NCI-H128 (cell line): ENCODE results near the gene KCTD17.

Experiments
- DNase-seq: peaks from one replicate; lab custom pipeline; 2025; ENCODE audit not compliant: unreplicated experiment; lab: John Stamatoyannopoulos, UW

Gene KCTD17

DNA sequence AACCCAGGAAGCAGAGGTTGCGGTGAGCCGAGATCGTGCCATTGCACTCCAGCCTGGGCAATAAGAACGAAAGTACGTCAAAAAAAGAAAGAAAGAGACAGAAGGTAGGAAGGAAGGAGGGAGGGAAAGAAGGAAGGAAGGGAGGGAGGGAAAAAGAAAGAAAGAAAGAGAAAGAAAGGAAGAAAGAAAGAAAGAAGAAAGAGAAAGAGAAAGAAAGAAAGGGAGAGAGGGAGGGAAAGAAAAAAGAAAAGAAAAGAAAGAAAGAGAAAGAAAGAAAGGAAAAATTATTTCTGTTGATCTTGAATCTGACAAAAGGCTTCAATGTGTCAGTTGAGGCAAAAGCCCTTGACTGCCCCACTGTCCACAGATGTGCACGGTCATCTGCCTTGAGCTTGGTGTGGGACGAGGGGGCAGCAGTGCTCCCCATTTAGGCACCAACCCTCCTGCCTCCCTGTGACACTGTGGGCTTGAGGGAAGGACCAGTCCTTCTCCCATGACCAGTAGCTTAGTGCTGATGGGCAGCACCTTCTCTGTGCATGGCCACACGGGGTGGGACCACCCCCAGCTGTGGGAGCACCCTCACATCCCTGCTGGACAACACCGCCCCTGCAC, 24.4 kb downstream of the KCTD17 start:
- DNase-seq: no peak

DNA sequence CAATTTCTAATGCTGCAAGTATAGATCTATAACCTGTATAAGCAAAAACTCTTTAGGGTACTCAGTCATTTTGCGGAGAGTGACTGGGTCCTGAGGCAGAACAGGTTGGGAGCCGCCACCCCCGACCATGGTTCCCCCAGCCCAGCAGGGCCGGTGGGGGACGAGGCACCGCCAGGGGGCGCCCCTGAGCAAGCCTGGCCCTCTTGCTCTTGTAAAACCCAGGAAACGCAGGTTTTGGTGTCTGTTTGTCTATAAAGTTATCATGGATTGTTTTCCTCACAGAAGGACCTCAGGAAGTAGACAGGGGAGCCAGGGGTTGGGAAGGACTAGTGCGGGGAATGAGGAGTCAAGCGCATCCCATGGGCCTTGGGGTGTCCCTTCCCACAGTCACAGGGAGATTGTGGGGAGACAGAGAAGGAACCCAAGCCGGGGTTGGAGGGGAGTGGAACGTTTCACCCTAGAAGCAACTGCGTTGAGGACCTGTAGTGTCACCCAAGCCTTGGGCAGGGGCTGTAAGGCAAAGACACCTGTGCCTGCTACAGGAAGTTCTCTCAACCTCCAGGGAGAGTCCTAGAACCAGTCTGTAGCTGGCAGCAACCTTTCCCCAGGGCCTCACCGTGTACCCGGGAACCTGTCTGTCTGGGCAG, 26.4 kb downstream of the KCTD17 start:
- DNase-seq: no peak

DNA sequence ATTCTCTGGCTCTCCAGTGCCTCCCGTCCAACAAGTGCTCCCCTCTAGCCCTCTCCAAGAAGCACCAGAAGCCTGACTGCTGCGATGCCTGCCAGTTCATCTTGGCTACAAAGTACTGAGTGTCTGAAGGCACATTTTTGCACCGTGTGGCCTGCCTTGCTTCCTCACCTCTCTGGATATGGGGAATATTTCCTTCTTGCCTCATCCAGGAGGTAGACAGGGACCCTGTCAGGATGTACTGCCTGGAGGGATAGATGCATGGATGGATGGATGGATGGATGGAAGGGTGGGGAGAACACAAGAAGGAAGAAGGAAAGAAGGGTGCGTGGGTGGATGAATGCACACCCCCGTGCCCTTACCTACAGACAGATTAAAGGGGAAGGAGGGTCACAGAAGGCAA, 27.6 kb downstream of the KCTD17 start:
- no peak for DNase-seq

DNA sequence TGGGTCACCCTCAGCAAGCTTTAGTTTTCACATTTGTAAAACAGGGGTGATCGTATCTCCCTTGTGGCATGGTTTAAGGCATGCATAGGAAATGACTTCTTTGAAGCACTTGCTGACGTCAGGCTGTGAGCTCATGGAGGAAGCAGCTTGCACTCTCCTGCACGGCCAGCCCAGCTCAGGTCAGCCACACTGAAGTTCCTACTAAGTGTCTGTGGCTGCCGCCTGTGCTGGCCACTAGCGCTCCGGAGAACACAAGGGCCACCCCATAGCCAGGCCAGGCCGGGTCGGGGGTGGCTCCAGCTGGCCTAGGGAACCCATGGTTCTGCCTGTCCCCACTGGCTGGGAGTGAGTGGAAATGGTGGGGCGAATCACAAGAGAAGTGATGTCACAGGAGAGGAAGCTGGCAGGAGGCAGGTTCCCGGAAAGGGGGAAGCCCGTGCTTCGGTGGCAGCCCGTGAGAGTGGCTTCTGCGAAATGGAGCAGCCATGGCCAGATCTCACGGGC, 28.2 kb downstream of the KCTD17 start:
- no peak for DNase-seq

DNA sequence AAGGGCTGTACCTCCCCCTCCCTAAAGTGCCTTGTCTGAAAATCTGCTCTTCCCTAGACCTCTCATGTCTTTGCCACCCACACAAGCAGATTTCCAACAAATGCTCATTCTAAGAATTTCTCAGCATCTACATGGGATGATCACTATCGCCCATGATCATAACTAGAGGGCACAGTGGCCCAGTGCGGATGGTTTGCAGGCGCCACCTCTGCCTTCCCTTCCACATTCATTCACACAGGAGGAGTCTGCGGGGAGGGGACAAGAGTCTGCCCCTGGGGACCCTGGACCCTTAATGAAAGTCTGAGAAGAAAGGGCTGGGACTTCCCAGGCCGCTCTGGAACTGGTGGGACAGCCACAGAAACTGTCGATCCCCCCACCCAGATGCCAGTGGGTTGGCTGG, 28.9 kb downstream of the KCTD17 start:
- DNase-seq: no peak

DNA sequence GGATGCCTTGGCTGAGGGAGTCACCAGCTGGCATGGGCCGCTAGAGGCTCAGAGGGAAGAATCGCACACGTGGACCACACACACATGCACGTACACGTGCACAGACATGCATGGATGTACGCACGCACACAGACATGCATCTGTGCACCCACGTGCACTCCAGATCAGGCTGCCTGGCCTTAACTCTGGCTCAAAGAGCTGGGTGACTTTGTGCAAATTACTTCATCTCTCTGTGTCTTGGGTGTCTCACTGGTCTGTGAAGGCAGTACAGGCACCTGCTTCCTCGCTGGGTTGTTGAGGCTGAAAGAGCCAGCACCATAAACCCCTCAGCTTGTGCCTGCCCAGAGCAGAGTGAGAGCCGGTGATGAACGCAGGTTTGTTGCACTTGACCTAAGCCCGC, 29.3 kb downstream of the KCTD17 start:
- DNase-seq: no peak

DNA sequence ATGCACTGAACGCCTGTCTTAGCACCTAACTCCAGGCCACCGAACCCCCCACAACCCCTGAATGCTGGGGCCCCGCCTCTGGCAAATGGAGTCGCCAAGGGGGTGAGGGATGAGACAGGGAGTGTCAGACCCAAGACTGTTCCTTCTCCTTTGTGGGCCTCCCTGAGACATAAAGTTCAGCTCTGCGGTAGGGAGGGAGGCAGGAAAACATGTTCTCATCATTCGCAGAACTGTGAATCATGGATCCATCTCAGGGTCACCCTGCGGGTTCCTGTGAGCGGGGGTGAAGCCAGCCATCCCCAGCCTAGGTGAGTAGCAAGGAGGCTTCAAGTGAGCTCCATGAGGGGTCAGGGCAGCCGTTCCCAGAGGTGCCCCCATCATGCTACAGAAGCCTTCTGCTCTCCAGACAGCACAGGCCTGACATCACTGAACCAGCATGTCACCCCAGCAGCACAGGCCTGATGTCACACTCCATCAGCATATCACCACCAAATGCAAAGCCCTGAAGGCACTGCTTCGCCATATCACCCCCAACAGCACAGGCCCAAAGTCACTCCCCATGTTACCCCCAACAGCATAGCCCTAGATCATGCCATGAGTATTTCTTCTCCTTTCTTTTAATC, 30.8 kb downstream of the KCTD17 start:
- no peak for DNase-seq

DNA sequence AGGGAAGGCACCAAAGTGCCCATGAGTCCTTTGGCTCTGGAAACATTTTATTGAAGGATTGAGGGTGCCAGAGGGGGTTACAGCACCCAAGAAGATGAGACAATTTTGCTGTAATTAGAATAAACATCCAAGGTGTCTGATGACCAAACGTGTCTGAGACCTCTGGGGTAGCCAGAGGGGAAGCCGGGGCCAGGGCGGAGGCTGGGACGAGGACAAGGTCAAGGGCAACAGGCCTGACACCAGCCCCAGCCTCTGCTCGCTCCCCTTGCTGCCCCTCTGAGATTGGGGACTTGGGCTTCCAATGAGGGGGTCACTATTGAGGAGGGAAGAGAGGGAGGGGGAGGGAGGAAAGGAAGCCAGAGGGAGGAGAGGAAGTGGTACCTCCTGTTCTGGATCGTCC, 32.4 kb downstream of the KCTD17 start:
- DNase-seq: no peak

DNA sequence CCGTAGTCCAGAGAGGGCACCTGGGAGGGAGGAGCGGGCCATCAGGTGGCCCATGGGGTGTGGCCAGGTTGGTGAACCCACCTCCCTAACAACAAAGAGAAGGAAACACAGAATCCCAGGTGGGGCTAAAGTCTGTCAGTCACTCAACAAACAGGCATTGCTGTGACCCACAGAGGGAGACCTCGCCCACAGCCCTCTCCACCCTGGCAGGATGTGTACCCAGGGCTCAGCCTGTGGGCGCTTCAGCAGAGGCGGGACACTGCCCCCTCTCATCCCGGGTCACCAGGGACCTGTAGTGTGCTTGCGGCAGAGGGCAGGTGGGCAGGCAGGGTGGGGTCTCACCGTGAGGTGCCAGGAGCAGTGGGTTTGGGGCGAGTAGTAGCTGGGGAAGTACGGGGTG, 32.8 kb downstream of the KCTD17 start:
- no peak for DNase-seq

DNA sequence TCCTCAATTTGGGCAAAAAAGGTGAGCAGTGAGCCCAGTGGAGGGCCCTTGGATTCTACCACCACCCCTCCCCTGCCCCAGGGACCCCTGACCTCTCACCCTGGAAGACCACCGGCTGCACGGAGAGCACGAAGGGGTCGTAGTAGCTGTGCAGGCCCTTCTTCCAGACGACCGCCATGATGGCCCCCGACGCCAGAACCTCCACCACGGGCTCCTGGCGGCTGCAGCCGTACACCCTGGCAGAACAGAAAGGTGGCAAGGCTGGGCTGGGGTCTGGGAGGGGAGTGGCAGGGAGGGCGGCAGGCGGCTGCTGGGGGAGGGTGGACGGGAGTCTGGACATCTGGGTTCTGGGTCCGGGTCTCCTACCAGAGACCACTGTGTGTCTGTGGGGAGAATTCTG, 34.6 kb downstream of the KCTD17 start:
- no peak for DNase-seq

DNA sequence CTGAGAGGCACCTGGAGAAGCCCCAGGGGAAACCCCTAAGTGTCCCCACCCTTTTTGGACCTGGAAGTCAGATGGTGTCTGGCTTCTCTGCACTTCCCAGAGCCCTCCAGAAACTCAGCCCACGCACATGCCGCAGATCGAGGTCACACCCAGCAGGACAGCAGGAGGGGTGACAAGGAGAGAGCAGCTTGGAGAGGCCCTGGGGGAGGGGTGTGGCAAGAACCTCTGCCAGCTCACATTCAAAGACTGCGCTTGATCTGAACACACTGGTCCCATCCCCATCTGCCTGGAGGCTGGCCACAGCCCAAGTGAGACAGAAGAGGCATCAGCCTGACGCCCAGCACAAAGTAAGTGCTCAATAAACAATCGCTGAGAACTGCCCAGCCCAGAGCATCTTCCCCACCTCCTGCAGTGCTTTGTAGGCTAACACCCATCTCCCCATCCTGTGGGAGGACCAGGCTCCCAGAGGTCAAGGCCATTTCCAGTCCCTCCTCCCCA, 36.6 kb downstream of the KCTD17 start:
- no peak for DNase-seq

DNA sequence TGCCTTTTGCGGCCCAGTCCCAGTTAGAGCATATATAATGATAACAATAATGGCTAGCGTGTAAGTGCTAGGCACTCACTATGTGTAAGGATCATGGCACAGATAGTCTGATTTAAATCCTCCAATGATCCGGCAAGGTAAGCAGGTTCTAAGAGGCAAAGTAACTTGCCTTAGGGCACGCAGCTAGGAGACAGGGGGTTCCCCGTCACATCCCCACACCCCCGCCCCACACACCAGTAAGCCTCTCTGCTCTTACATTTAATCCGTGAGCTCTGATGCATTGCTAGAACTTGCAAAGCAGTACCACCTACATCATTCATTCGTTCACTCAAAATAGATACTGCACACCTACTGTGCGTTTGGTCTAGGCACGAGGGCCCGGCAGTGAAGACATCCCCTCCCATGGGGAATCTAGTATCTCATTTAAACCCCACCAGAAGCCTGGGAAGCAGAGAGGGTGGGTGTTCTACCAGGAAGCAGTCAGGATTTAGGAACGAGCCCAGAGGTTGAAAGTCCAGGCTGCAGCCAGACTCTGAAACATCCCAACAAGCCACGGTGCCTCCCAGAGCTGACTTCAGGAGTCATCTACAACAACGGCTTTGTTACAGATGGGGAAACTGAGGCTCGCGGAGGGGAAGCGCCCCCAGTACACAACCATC, 37.3 kb downstream of the KCTD17 start:
- no peak for DNase-seq

DNA sequence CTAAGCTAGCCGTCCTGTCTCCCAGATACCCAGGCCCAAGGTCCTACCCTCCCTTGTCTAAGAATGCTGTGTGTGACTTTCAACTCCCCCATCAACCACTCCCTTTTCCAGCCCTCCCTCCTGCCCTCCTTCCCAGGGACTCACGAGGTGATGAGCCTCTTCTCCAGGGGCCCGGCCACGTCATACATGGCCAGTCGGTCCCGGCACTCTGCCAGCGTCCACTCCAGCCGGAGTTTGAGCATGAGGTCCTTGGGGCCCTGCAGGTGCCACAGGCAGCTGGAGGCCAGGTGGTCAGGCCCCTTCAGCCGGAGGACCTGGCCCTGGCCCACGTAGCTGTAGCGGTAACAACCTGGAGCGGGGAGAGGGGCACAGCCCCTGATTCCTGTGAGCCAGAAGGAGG, 37.9 kb downstream of the KCTD17 start:
- no peak for DNase-seq

DNA sequence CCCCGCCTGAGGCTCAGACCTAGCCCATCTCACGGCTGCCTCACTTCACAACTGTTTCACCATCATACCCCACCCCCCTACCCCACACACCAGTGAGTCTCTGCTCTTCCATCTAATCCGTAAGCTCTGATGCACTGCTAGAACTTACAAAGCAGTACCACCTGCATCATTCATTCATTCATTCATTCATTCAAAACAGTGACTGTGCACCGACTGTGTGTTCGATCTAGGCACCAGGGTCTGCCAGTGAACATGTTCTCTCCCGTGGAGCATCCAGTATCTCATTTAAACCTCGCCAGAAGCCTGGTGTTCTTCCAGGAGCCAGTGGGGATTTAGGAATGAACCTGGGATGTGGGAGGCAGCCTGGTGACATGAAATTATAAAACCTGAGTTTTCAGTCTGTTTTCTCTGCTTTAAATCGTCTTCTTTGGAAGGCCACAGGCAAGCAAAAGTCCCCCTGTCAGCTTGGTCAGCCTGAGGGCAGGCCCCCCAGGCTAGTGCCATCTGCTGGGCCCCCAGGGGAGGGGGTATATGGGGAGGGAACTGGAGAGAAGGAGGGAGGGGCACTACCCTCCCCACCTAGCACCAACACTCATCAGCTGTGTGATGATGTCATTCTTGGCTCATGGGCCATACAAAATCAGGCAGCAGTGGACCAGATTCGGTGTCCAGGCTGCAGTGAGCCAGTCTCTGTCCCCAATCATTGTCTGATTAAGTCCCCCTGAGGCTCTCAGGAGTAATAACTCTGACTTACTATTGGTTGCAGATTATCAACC, 39.6 kb downstream of the KCTD17 start:
- DNase-seq: no peak

DNA sequence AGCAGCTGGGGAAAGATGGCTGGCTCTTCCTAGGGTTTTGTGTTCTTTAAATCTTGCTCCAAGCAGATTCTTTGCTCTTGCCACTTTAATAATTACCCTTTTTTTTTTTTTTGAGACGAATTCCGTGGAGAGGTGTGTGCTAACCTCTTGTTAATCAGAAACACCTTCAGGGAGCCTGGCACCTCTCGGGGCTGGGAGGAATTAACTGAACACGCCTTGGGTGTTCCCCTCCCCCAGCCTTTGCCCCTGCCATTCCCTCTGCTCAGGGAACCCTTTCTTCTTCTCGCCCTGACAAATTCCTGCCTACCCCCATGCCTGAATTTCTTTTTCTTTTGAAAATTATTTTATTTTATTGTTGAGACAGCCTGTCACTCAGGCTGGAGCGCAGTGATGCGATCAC, 40.5 kb downstream of the KCTD17 start:
- DNase-seq: no peak

DNA sequence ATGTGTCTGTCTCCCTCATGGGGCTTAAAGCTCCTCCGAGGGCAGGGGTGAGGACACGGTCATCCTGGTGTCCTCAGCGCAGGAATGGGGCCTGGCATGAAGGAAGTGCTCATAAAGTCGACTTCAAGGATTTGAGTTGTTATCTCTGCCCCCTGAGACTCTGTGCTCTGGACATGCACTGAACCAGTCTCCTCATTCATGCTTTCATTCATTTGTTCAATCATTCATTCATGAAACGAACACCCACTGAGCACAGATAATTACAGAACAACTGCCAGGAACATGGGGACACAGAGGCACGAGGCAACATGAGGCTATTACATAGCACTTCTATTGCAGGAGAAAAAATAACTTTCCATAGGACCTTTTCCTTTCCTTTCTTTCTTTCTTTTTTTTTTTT, 41.5 kb downstream of the KCTD17 start:
- DNase-seq: no peak

DNA sequence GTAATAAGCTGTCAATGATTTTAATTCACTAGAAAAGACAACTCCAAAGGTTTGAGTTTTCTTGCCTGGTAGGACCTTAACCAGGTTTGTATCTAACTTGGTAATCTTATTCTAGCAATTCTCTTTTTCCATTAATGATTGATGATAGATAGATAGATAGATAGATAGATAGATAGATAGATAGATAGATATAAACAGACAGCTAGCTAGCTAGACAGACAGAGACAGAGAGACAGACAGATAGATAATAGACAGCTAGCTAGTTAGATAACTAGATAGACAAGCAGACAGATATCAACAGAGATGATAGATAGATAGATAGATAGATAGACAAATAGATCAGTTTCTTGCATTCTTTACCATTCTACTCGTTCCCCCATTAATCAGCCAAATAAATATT, 42.7 kb downstream of the KCTD17 start:
- DNase-seq: no peak

DNA sequence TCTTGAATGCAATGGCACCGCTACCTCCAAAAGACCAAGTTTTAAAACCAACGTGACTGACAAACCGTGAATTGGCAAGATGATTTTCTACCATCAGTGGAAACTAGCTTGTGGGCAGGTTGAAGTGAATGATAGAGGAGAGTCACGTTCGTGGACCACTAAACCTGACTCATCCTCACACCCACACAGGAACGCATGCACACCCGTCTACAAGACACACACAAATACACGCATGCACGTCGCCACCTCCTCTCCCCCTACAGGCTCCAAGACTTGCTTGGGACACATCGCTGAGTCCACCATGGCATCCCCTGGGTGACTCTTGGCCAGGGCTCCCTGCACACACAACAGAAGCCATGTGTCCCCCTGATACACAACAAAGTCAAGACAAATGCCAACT, 43.6 kb downstream of the KCTD17 start:
- no peak for DNase-seq

DNA sequence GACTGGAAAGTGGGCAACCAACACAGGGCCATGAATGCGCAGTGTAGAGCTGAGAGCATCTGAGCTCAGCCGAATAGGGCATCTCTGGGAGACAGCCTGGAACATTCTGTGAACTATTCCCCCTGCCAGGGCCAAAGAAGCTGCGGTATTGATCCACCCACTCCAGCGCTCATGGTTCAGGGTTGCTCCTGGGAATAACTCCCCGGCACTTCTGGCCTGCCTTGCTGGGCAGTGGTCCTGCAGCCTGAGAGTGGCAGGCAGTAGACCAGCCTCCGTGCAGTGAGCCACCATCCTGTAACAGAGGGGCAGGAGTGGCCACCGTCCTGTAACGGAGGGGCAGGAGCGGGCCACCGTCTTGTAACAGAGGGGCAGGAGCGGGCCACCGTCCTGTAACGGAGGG, 45.8 kb downstream of the KCTD17 start:
- no peak for DNase-seq

DNA sequence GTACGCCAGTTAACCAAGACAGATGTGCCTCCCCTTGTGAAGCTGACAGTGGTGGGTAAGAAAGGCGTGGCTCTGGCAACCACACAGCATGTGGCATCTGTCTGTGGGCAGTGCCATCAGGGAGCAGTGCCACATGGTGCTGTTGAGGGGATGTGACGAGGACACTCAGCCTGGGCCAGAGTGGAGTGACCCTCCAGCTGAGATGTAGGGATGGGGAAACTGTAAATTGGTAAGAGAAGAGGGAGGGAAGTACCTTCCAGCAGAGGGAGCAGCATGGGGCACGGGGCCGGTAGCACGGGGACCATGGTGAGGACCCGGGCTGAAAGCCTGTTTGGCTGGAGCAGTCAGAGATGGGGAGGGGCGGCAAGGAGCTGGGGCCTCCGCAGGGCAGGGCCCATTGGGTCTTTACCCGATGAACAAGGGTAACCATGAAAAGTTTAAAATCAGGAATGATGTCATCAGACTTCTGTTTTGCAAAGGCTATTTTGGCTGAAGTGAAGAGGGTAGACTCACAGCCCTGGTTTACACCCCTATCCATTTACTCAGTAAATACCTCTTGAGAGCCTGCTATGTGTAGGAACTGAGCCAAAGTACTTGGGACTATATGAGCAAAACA, 47.5 kb downstream of the KCTD17 start:
- DNase-seq: no peak
